Activated T-cell treated with anti-CD3 and anti-CD28 coated beads, Interleukin-2, amount 50 U/mL, for 72 hours (primary cell): ENCODE measurements around the gene KCNH1. TPM values are rescaled to one million over a fixed set of nuclear protein-coding genes. Genes with fewer than 3 reads are reported as not detected.

ENCODE experiments used
- ATAC-seq, 2 donors: fragments of 150-1000 bp; cut with Tn5 transposase; replicated peaks in 1 of 2; 2 replicates each; pipeline ENCODE4 v1.10.0; 2021; ENCODE audit warnings: moderate library complexity in 2 of 2, mild to moderate bottlenecking in 1 of 2
- DNase-seq, 2 donors: peaks; one replicate each; pipeline ENCODE4 v3.0.0; 2021 to 2022; ENCODE audit warnings: mixed read lengths in 1 of 2
- H3K27ac Mint-ChIP-seq: one replicate; pipeline ENCODE4 v1.8.0; 2022; ENCODE audit warnings: mild to moderate bottlenecking, moderate library complexity, mixed read lengths
- H3K27me3 Mint-ChIP-seq: one replicate; pipeline ENCODE4 v1.8.0; 2022; ENCODE audit warnings: low read depth, mixed read lengths
- H3K36me3 Mint-ChIP-seq, 2 donors: one replicate each; pipeline ENCODE4 v1.8.0; 2022; ENCODE audit warnings: mixed read lengths in 2 of 2, mild to moderate bottlenecking in 1 of 2; ENCODE audit not compliant: insufficient read depth in 2 of 2
- H3K4me1 Mint-ChIP-seq: one replicate; pipeline ENCODE4 v1.8.0; 2022; ENCODE audit warnings: low read depth, mixed read lengths
- H3K4me3 Mint-ChIP-seq, 2 donors: one replicate each; pipeline ENCODE4 v1.8.0; 2022; ENCODE audit warnings: mild to moderate bottlenecking in 2 of 2, mixed read lengths in 2 of 2, moderate library complexity in 2 of 2
- H3K9me3 Mint-ChIP-seq, 2 donors: one replicate each; pipeline ENCODE4 v1.8.0; 2022; ENCODE audit warnings: mixed read lengths in 2 of 2
- total RNA-seq, 2 donors: library from RNA; stranded (reverse); gene quantifications; one replicate each; pipeline ENCODE4 v1.2.3, GENCODE V29; 2022

KCNH1 gene
- total RNA-seq, 2 donors from 2014 or later: not detected

- Mint-ChIP-seq H3K27me3 (no peaks in the 10 kb centered on the region), H3K36me3 (no peaks in the 10 kb centered on the region), H3K4me1 (no peaks in the 10 kb centered on the region), H3K27ac (no peak overlapping the region), H3K9me3 (no peaks in the 10 kb centered on the region), H3K4me3 (no peak overlapping the region)
- ATAC-seq (no peak), DNase-seq (no peak)
Measured at GRCh38 chr1:210779269-210779668, 354.7 kb downstream of the KCNH1 start.

DNA sequence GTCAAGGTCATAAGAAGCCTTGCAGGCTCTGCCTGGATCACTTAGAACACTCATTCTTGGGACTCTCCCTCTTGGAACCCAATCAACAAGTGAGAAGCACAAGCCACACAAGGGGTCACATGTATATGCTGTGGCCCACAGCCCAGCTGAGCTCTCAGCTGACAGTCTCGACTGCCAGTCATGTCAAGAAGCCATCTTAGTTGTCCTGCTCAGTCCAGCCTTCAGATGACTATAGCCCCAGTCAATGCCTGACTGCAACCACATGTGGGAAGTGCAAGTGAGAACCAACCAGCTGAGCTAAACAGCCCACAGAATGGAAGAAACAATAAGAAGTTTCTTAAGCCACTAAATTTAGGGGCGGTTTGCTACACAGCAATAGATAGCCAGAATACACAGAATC is 356.0 kb downstream of the KCNH1 start:
- no peak overlapping the region for H3K27ac Mint-ChIP-seq
- H3K36me3 Mint-ChIP-seq: no peaks in the 10 kb centered on the region
- no peaks in the 10 kb centered on the region for H3K27me3 Mint-ChIP-seq
- ATAC-seq (no peak), DNase-seq (no peak)
- H3K9me3 Mint-ChIP-seq: no peaks in the 10 kb centered on the region
- no peak overlapping the region for H3K4me3 Mint-ChIP-seq
- no peaks in the 10 kb centered on the region for H3K4me1 Mint-ChIP-seq

DNA sequence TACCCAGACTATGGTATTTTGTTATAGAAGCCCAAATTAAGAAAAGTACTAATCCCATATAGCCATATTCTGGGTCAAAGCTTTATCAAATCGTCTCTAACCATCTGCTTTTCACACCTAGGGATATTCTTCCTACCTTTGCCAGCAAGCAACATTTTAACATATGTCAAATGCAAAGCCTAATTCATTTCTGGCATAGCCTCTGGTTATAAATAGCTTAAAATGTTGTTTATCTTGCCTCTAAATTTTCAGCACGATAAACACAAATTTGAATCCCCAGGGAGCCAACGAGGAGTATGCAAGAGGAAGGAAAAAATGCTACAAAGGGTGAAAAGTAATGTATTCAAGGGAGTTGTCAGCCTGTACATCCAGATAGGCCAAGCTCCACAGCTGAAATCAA is 357.2 kb downstream of the KCNH1 start:
- Mint-ChIP-seq H3K27ac (no peak overlapping the region), H3K4me3 (no peak overlapping the region), H3K4me1 (no peaks in the 10 kb centered on the region), H3K36me3 (no peaks in the 10 kb centered on the region), H3K27me3 (no peaks in the 10 kb centered on the region), H3K9me3 (no peaks in the 10 kb centered on the region)
- ATAC-seq (no peak), DNase-seq (no peak)

DNA sequence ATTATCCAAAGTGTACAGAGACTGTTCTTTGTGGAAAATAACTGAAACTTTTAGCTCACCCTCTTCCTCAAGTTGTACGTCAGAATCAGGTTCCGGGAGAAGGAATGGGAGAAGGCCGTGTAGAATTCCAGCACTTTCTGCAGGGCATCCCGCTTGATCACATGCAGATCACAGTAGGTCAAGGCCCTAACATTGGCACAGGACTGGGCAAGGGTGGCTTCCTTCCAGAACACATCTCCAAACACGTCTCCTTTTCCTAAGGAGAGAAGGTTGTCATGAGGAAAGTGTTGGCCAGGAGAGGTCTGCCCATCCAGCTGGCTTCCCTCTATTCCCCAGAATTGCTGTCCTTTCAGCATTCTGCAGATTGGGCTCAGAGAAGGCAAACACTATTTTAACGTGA is 358.7 kb downstream of the KCNH1 start:
- Mint-ChIP-seq H3K4me3 (no peak overlapping the region), H3K36me3 (no peaks in the 10 kb centered on the region), H3K9me3 (no peaks in the 10 kb centered on the region), H3K27ac (no peak overlapping the region), H3K4me1 (no peaks in the 10 kb centered on the region), H3K27me3 (no peaks in the 10 kb centered on the region)
- no peak for ATAC-seq
- no peak for DNase-seq

DNA sequence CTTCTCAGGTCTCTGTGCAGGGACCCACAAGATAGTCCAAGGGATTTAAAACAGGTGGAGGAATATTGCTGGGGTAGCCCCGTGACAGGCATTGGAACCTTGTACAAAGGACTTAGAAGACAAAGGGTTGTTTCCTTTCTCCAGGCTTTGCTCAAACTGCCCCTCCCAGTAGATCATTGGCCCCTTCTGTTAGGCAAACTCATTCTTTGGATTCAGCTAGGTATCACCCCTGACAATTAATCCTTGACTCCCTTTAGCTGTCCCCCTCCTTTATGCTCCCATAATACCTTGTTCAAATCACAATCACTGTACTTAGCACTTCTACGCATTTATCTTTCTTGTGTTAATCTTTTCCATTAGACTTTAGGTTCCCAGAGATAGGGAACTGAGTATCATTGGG is 360.5 kb downstream of the KCNH1 start:
- Mint-ChIP-seq H3K9me3 (no peaks in the 10 kb centered on the region), H3K27ac (no peak overlapping the region), H3K36me3 (no peaks in the 10 kb centered on the region), H3K27me3 (peaks cover 8% of the 10 kb centered on the region), H3K4me1 (no peaks in the 10 kb centered on the region), H3K4me3 (no peak overlapping the region)
- DNase-seq: no peak
- no peak for ATAC-seq

GRCh38 chr1:210771131-210771530 is 362.8 kb downstream of the KCNH1 start:
- H3K4me1 Mint-ChIP-seq: no peaks in the 10 kb centered on the region
- H3K27me3 Mint-ChIP-seq: peaks cover 8% of the 10 kb centered on the region
- H3K9me3 Mint-ChIP-seq: no peaks in the 10 kb centered on the region
- ATAC-seq (no peak), DNase-seq (no peak)
- H3K4me3 Mint-ChIP-seq: no peak overlapping the region
- no peak overlapping the region for H3K27ac Mint-ChIP-seq
- no peaks in the 10 kb centered on the region for H3K36me3 Mint-ChIP-seq

GRCh38 chr1:210770396-210770984 is 363.5 kb downstream of the KCNH1 start:
- H3K4me3 Mint-ChIP-seq: no peak overlapping the region
- H3K36me3 Mint-ChIP-seq: no peaks in the 10 kb centered on the region
- no peak overlapping the region for H3K27ac Mint-ChIP-seq
- H3K27me3 Mint-ChIP-seq: peaks cover 8% of the 10 kb centered on the region
- DNase-seq: no peak
- ATAC-seq: no peak
- no peaks in the 10 kb centered on the region for H3K9me3 Mint-ChIP-seq
- no peaks in the 10 kb centered on the region for H3K4me1 Mint-ChIP-seq

DNA sequence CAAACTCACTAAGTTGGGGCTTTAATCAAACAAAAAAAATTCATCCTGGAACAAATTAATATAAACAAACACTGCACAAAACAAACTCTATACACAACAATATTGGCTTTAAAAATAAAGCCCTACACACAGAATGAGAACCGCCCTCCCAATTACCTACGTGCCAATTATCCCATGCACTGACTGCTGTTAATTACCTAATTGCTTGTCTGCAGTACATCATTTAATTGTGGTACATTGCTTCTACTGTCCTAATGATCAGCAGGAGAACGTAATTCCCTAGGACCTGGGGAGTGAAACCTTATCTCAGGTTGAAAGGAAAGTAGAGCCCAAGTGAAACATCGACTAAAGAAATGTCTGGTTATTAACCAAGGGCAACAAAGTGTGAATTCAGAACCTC is 364.5 kb downstream of the KCNH1 start:
- Mint-ChIP-seq H3K4me1 (no peaks in the 10 kb centered on the region), H3K27me3 (peaks cover 8% of the 10 kb centered on the region), H3K36me3 (no peaks in the 10 kb centered on the region), H3K4me3 (no peak overlapping the region), H3K9me3 (no peaks in the 10 kb centered on the region), H3K27ac (no peak overlapping the region)
- DNase-seq (no peak), ATAC-seq (no peak)

DNA sequence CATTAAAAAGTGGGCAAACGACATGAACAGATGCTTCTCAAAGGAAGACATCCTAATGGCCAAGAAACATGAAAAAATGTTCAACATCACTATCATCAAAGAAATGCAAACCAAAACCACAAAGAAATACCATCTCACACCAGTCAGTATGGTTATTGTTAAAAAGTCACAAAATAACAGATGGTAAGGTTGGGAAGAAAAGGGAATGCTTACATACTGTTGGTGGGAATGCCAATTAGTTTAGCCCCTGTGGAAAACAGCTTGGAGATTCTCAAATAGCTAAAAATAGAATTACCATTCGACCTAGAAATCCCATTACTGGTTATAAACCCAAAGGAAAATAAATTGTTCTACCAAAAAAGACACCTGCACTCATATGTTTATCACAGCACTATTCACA is 369.4 kb downstream of the KCNH1 start:
- H3K36me3 Mint-ChIP-seq: no peaks in the 10 kb centered on the region
- ATAC-seq (no peak), DNase-seq (no peak)
- H3K9me3 Mint-ChIP-seq: peaks cover 0 to 3% of the 10 kb centered on the region in 2 donors
- H3K4me1 Mint-ChIP-seq: no peaks in the 10 kb centered on the region
- H3K4me3 Mint-ChIP-seq: no peak overlapping the region
- H3K27ac Mint-ChIP-seq: no peak overlapping the region
- H3K27me3 Mint-ChIP-seq: peaks cover 5% of the 10 kb centered on the region

- H3K27ac Mint-ChIP-seq: no peak overlapping the region
- no peak for ATAC-seq
- no peaks in the 10 kb centered on the region for H3K4me1 Mint-ChIP-seq
- H3K36me3 Mint-ChIP-seq: no peaks in the 10 kb centered on the region
- H3K27me3 Mint-ChIP-seq: peaks cover 7% of the 10 kb centered on the region
- H3K9me3 Mint-ChIP-seq: peaks cover 0 to 4% of the 10 kb centered on the region in 2 donors
- no peak for DNase-seq
- H3K4me3 Mint-ChIP-seq: no peak overlapping the region
Measured at GRCh38 chr1:210758761-210759160, 375.2 kb downstream of the KCNH1 start.

DNA sequence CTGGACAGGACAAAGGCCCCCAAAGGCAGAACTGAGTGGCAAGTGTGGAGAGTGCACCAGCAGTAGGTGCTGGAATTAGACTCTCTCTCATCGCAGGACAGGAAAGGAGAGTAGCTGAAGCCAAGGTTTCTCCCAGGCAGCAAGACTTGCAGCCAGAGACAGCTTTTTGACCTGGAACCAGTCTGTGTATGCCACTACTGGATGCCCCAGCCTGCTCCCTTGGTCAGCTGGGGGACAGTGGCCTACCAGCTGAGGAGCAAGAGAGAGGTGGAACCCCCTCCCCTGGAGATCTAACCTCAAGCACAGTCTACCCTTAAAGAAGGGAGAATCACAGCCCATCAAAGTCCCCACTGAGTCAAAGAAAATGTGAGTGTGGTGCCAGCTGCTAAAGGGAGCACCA is 375.7 kb downstream of the KCNH1 start:
- peaks cover 7% of the 10 kb centered on the region for H3K27me3 Mint-ChIP-seq

GRCh38 chr1:210757677-210758076 is 376.3 kb downstream of the KCNH1 start:
- Mint-ChIP-seq H3K4me3 (no peak overlapping the region), H3K27me3 (peaks cover 7% of the 10 kb centered on the region), H3K9me3 (peaks cover 0 to 4% of the 10 kb centered on the region in 2 donors), H3K4me1 (no peaks in the 10 kb centered on the region), H3K36me3 (no peaks in the 10 kb centered on the region), H3K27ac (no peak overlapping the region)
- ATAC-seq: no peak
- no peak for DNase-seq

More for the DNA sequence above, 375.7 kb downstream of the KCNH1 start:
- Mint-ChIP-seq H3K27ac (no peak overlapping the region), H3K4me1 (no peaks in the 10 kb centered on the region), H3K4me3 (no peak overlapping the region), H3K9me3 (peaks cover 0 to 4% of the 10 kb centered on the region in 2 donors), H3K36me3 (no peaks in the 10 kb centered on the region)
- no peak for ATAC-seq
- no peak for DNase-seq

DNA sequence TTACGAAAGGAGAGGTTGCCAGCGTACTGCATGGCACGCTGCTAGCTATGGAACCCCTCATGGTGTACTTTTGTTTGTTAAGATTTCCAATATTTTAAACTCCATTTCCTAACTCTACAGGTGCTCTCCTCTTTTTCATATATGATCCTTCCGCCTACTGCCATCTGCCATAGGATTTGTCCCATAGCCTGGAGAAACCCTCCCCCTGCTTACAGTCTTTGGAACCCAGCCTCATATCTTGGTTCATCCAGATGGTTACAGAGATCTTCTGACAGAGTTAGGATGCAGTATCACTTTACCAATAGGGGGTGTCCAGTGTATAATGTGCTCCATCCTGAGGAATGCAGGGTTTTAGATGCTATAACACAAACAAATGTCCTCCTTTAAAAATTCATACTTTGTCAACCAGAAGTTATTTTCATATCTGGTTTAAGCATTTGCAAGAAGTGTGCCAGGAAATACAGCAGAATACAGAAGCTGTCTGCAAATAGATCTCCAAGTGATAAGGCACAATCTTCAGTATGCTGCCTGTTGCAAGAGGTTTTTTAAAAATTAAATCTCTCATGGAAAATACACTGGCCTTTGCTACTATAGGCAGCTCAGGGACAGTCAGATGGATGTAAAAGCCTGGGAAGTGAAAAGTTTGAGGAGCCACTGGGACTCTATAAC is 377.8 kb downstream of the KCNH1 start:
- no peak overlapping the region for H3K27ac Mint-ChIP-seq
- no peaks in the 10 kb centered on the region for H3K4me1 Mint-ChIP-seq
- no peak for DNase-seq
- H3K36me3 Mint-ChIP-seq: no peaks in the 10 kb centered on the region
- peaks cover 15% of the 10 kb centered on the region for H3K27me3 Mint-ChIP-seq
- H3K4me3 Mint-ChIP-seq: no peak overlapping the region
- ATAC-seq: no peak
- peaks cover 0 to 1% of the 10 kb centered on the region in 2 donors for H3K9me3 Mint-ChIP-seq
